CD4-positive, alpha-beta T cell (primary cell): Measurements from ENCODE around the gene NLGN1. TPM values are rescaled to one million over a fixed set of nuclear protein-coding genes. Genes with fewer than 3 reads are reported as not detected.
"Not testable (repeated sequence)": the region's sequence is repeated elsewhere in the genome, so short reads cannot be mapped to it uniquely, and the experiment has no call there.

Source experiments
- ATAC-seq: fragments of 200-7000 bp; cut with Tn5 transposase; one replicate; pipeline ENCODE4 v1.10.0; 2022; ENCODE audit warnings: mild to moderate bottlenecking; ENCODE audit not compliant: poor library complexity
- CTCF ChIA-PET: fragments of 350-600 bp; sonication (Branson Sonifier 250); formaldehyde crosslinking; loops from one replicate; lab custom pipeline; 2021; ENCODE audit warnings: antibody characterized with exemption, inconsistent platforms; lab: Charles Lee
- POLR2A ChIA-PET: fragments of 350-600 bp; sonication (Branson Sonifier 250); formaldehyde crosslinking; loops from one replicate; lab custom pipeline; 2021; ENCODE audit warnings: antibody characterized with exemption, inconsistent platforms; lab: Charles Lee
- DNase-seq, 14 experiments: peaks; one replicate each; pipeline ENCODE4 v3.0.0-alpha.2; 2013 to 2020; ENCODE audit warnings: mixed read lengths in 2 of 14
- H3K27ac ChIP-seq, 2 donors: one replicate each; pipeline versions ENCODE4 v1.5.1 to v1.7.0; 2013; ENCODE audit warnings: low read length in 2 of 2, low read depth in 1 of 2, mild to moderate bottlenecking in 1 of 2
- H3K27me3 ChIP-seq, 2 experiments: 1 replicate in 1 of 2; 2 replicates in 1 of 2; pipeline versions ENCODE4 v1.6.1 to v1.7.0; 2013; ENCODE audit warnings: low read length in 2 of 2, control low read depth in 1 of 2, mild to moderate bottlenecking in 1 of 2, moderate library complexity in 1 of 2; ENCODE audit not compliant: insufficient read depth in 2 of 2, control insufficient read depth in 1 of 2
- H3K36me3 ChIP-seq: one replicate; pipeline ENCODE4 v1.6.1; 2013; ENCODE audit warnings: low read length, control low read depth; ENCODE audit not compliant: insufficient read depth
- H3K4me1 ChIP-seq: one replicate; pipeline ENCODE4 v1.6.1; 2013; ENCODE audit warnings: low read length, control low read depth; ENCODE audit not compliant: insufficient read depth
- H3K4me3 ChIP-seq: one replicate; pipeline ENCODE4 v1.5.1; 2013; ENCODE audit warnings: mild to moderate bottlenecking, low read length, moderate library complexity
- H3K9me3 ChIP-seq, 2 experiments: 1 replicate in 1 of 2; 2 replicates in 1 of 2; pipeline versions ENCODE4 v1.6.1 to v1.7.0; 2013; ENCODE audit warnings: low read length in 2 of 2, mild to moderate bottlenecking in 2 of 2, control low read depth in 1 of 2, moderate library complexity in 1 of 2; ENCODE audit not compliant: control insufficient read depth in 1 of 2, insufficient read depth in 1 of 2
- H3K27ac Mint-ChIP-seq: one replicate; pipeline ENCODE4 v1.8.0; 2020; ENCODE audit warnings: mixed read lengths
- H3K27me3 Mint-ChIP-seq: one replicate; pipeline ENCODE4 v1.8.0; 2021; ENCODE audit warnings: mixed read lengths
- H3K36me3 Mint-ChIP-seq: one replicate; pipeline ENCODE4 v1.8.0; 2021; ENCODE audit warnings: low read depth, mixed read lengths
- H3K4me1 Mint-ChIP-seq: one replicate; pipeline ENCODE4 v1.8.0; 2021; ENCODE audit warnings: low read depth, mixed read lengths
- H3K4me3 Mint-ChIP-seq: one replicate; pipeline ENCODE4 v1.8.0; 2020; ENCODE audit warnings: mild to moderate bottlenecking, mixed read lengths
- H3K9me3 Mint-ChIP-seq: one replicate; pipeline ENCODE4 v1.8.0; 2020; ENCODE audit warnings: mixed read lengths
- CTCF ChIP-seq: fragments of 200-600 bp; IDR thresholded peaks from one replicate; pipeline ENCODE4 v1.8.0; 2022; ENCODE audit warnings: antibody characterized with exemption, mild to moderate bottlenecking
- intact Hi-C, 2 experiments: fragments of 100-400 bp; cut with DNase I in 1 of 2; cut with micrococcal nuclease in 1 of 2; formaldehyde crosslinking; loops; one replicate each; pipeline versions ENCODE4 v1.15.1 to v1.9.0; 2023 to 2025; cut with DNase I, micrococcal nuclease
- polyA plus RNA-seq, 2 donors: library from polyadenylated mRNA; unstranded; fragments of 120-200 nt; gene quantifications; one replicate each; pipeline ENCODE4 v1.2.1, GENCODE V29; 2013
- total RNA-seq, 174 experiments: library from RNA in 2 of 174; stranded (reverse) in 2 of 174; gene quantifications; one replicate each; pipeline ENCODE4 v1.2.3 and lab custom pipeline; 2021 to 2026

Gene NLGN1
- not detected for total RNA-seq
- not detected for polyA plus RNA-seq (2013, experiment 1 of 2)
- polyA plus RNA-seq (2013, experiment 2 of 2): 0.12 TPM
- 0 to 0.27 (median 0) reads per million in 172 experiments for total RNA-seq (lab: John Stamatoyannopoulos, UW)

GRCh38 chr3:173397161-173398110 lies at the start of gene NLGN1:
Gene NLGN1, plus strand, starts transcription at chr3:173397744.
- no peak for TF ChIP-seq CTCF
- ChIA-PET CTCF (no interaction called here), POLR2A (no interaction called here)
- Mint-ChIP-seq H3K9me3 (no peaks in the 10 kb centered on the region), H3K36me3 (no peaks in the 10 kb centered on the region), H3K4me3 (peak within 1 kb of the TSS; percentile 70), H3K4me1 (peaks cover 34% of the 10 kb centered on the region), H3K27ac (no peak within 1 kb of the TSS), H3K27me3 (peaks cover 85% of the 10 kb centered on the region)
- Histone ChIP-seq H3K4me3 (no peak within 1 kb of the TSS), H3K9me3 (peaks cover 0 to 21% of the 10 kb centered on the region in 2 experiments), H3K27me3 (peaks cover 32 to 59% of the 10 kb centered on the region in 2 experiments), H3K27ac (no peak within 1 kb of the TSS), H3K36me3 (no peaks in the 10 kb centered on the region), H3K4me1 (peaks cover 26% of the 10 kb centered on the region)
- DNase-seq (peak in 1 of 14 experiments; percentile 2), ATAC-seq (no peak)
- intact Hi-C loops: no loop called here

DNA sequence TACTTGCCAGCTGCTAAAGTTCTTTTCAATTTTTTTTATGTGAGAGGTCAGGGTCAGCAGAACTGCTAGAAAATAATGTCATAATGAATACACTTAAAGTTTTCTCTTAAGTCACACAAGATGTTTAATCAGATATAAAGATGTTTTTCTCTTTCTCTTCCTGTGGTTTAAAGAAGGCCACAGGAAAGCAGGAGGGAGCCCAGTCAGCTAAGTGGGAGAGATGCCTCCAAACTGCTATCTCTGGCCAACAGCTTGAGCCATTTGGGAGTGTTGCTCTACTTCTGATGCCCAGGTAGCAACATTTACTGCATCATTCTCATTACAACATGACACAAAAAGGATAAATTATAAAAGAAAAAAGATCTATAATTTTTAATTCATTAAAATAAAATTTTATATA lies 45.7 kb upstream of the NLGN1 start:
- Mint-ChIP-seq H3K4me1 (no peaks in the 10 kb centered on the region), H3K4me3 (no peak overlapping the region), H3K9me3 (peaks cover 13% of the 10 kb centered on the region), H3K36me3 (no peaks in the 10 kb centered on the region), H3K27me3 (no peaks in the 10 kb centered on the region), H3K27ac (no peak overlapping the region)
- no peak for DNase-seq
- no peaks in the 10 kb centered on the region for H3K9me3 ChIP-seq
- no peaks in the 10 kb centered on the region for H3K4me1 ChIP-seq
- ATAC-seq: no peak
- no peak overlapping the region for H3K27ac ChIP-seq
- ChIA-PET POLR2A (no interaction called here), CTCF (no interaction called here)
- no peaks in the 10 kb centered on the region for H3K36me3 ChIP-seq
- no peak overlapping the region for H3K4me3 ChIP-seq
- TF ChIP-seq CTCF: no peak
- H3K27me3 ChIP-seq: no peaks in the 10 kb centered on the region
- intact Hi-C loops: no loop called here

DNA sequence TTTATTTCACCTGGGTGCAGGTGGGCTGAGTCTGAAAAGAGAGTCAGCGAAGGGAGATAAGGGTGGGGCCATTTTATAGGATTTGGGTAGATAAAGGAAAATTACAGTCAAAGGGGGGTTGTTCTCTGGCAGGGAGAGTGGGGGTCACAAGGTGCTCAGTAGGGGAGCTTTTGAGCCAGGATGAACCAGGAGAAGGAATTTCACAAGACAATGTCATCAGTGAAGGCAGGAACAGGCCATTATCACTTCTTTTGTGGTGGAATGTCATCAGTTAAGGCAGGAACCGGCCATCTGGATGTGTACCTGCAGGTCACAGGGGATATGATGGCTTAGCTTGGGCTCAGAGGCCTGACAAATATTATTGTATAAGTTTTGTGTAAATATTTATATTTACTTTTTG lies 44.4 kb upstream of the NLGN1 start:
- H3K27me3 Mint-ChIP-seq, H3K4me1 Mint-ChIP-seq, DNase-seq, ATAC-seq, H3K27ac Mint-ChIP-seq, CTCF ChIA-PET, H3K27me3 ChIP-seq, H3K4me3 ChIP-seq, POLR2A ChIA-PET, H3K36me3 ChIP-seq, H3K4me1 ChIP-seq, H3K4me3 Mint-ChIP-seq, intact Hi-C loops, H3K27ac ChIP-seq, H3K36me3 Mint-ChIP-seq, H3K9me3 ChIP-seq: not testable (repeated sequence)
- peaks cover 12% of the 10 kb centered on the region for H3K9me3 Mint-ChIP-seq
